ENCODE data around the gene PDSS1.
"Not testable (repeated sequence)": the region's sequence is repeated elsewhere in the genome, so short reads cannot be mapped to it uniquely, and the experiment has no call there.

GRCh38 chr10:26681971-26682370 is 15.5 kb upstream of the PDSS1 start:
- not testable (repeated sequence) for TF ChIP-seq CTCF, POLR2A (IDR thresholded peaks at IDR 0.05)
